A549 (cell line): ENCODE data around the gene TASOR. TPM values are rescaled to one million over a fixed set of nuclear protein-coding genes. Genes with fewer than 3 reads are reported as not detected.

ENCODE experiments used
- ATAC-seq, 2 experiments: fragments of 200-7000 bp in 1 of 2; fragments of >200 bp in 1 of 2; cut with Nextera tagmentation in 1 of 2; cut with Tn5 transposase in 1 of 2; 3 replicates each; pipeline versions ENCODE4 v1.8.0 to v1.9.1; 2018 to 2020; ENCODE audit warnings: mild to moderate bottlenecking in 1 of 2, moderate library complexity in 1 of 2
- CTCF ChIA-PET: fragments of 300-600 bp; sonication (Branson Sonifier 250); formaldehyde crosslinking; extraction: SDS; loops from one replicate; lab custom pipeline; 2021; ENCODE audit warnings: antibody characterized with exemption, inconsistent platforms; lab: Yijun Ruan, JAX
- POLR2A ChIA-PET: fragments of 350-600 bp; formaldehyde crosslinking; extraction: SDS; loops from one replicate; lab custom pipeline; 2021; ENCODE audit warnings: antibody characterized with exemption, inconsistent platforms; lab: Yijun Ruan, JAX
- DNase-seq, 2 experiments: peaks; one replicate each; pipeline versions ENCODE4 v3.0.0 to v3.0.0-alpha.2; 2011 to 2016; ENCODE audit warnings: low read depth in 1 of 2, low spot score in 1 of 2
- FAIRE-seq: peaks from 2 replicates; lab custom pipeline; 2011; peaks lifted over from hg19 to GRCh38; lab: Jason Lieb, UNC
- H3K27ac ChIP-seq, 2 experiments: fragments of >200 bp; sonication (Bioruptor Twin); formaldehyde crosslinking; 3 replicates each; pipeline ENCODE4 v1.5.1; 2016 to 2017
- H3K4me1 ChIP-seq: fragments of >200 bp; sonication (Bioruptor Twin); formaldehyde crosslinking; 3 replicates; pipeline ENCODE4 v1.6.1; 2016
- H3K4me2 ChIP-seq: fragments of >200 bp; sonication (Bioruptor Twin); formaldehyde crosslinking; 3 replicates; pipeline ENCODE4 v1.6.1; 2016
- H3K4me3 ChIP-seq: fragments of >200 bp; sonication (Bioruptor Twin); formaldehyde crosslinking; 3 replicates; pipeline ENCODE4 v1.5.1; 2016
- H3K9me3 ChIP-seq: fragments of >200 bp; sonication (Bioruptor Twin); formaldehyde crosslinking; 3 replicates; pipeline ENCODE4 v1.6.1; 2016
- BHLHE40 ChIP-seq: IDR thresholded peaks from 2 replicates; pipeline ENCODE4 v1.6.1; 2012; ENCODE audit warnings: low read depth, low read length, inconsistent platforms
- CBX2 ChIP-seq: fragments of 200-600 bp; sonication (generic); IDR thresholded peaks from 2 replicates; pipeline ENCODE4 v1.6.1; 2016; ENCODE audit warnings: low read depth, mild to moderate bottlenecking, borderline replicate concordance
- CTCF ChIP-seq: fragments of >200 bp; sonication (Bioruptor Twin); formaldehyde crosslinking; IDR thresholded peaks from 3 replicates; pipeline ENCODE4 v1.5.1; 2016
- EHMT2 ChIP-seq: fragments of 200-600 bp; sonication (generic); IDR thresholded peaks from 2 replicates; pipeline ENCODE4 v1.6.1; 2016; ENCODE audit warnings: antibody characterized with exemption, low read depth, mild to moderate bottlenecking, moderate library complexity
- EP300 ChIP-seq, 2 experiments: fragments of >200 bp; sonication (Bioruptor Twin); formaldehyde crosslinking; IDR thresholded peaks; 2 replicates in 1 of 2; 3 replicates in 1 of 2; pipeline ENCODE4 v1.6.1; 2016 to 2017
- FOSB ChIP-seq: fragments of 250-450 bp; sonication (Bioruptor Pico); IDR thresholded peaks from 2 replicates; pipeline ENCODE4 v1.5.0; 2020; ENCODE audit warnings: mild to moderate bottlenecking, moderate library complexity
- HDAC2 ChIP-seq: fragments of 200-600 bp; sonication (generic); IDR thresholded peaks from 2 replicates; pipeline ENCODE4 v1.6.1; 2016
- HMGXB4 ChIP-seq: fragments of 250-450 bp; sonication (Bioruptor Pico); IDR thresholded peaks from 2 replicates; pipeline ENCODE4 v1.5.0; 2021; ENCODE audit warnings: mild to moderate bottlenecking, moderate library complexity, borderline replicate concordance
- HOXB13 ChIP-seq: fragments of 250-450 bp; sonication (Bioruptor Pico); IDR thresholded peaks from 2 replicates; pipeline ENCODE4 v1.5.0; 2020; ENCODE audit warnings: low read depth, mild to moderate bottlenecking, moderate library complexity
- JUNB ChIP-seq: fragments of >200 bp; sonication (Bioruptor Twin); formaldehyde crosslinking; IDR thresholded peaks from 2 replicates; pipeline ENCODE4 v1.6.1; 2016
- MAZ ChIP-seq: fragments of 150-350 bp; IDR thresholded peaks from 2 replicates; pipeline ENCODE4 v1.6.1; 2014; ENCODE audit warnings: antibody characterized with exemption, low read depth, low read length, borderline replicate concordance
- NFE2L2 ChIP-seq: fragments of 150-350 bp; conservative IDR thresholded peaks from 2 replicates; pipeline ENCODE4 v1.6.1; 2014; ENCODE audit warnings: low read length
- NPAS2 ChIP-seq: fragments of 250-450 bp; sonication (Bioruptor Pico); IDR thresholded peaks from 2 replicates; pipeline ENCODE4 v1.8.0; 2022; ENCODE audit warnings: mild to moderate bottlenecking, moderate library complexity, borderline replicate concordance
- RCOR1 ChIP-seq: fragments of 150-350 bp; IDR thresholded peaks from 2 replicates; pipeline ENCODE4 v1.6.1; 2014; ENCODE audit warnings: antibody characterized with exemption, low read length, low read depth
- REST ChIP-seq: fragments of 200-600 bp; sonication (generic); IDR thresholded peaks from 2 replicates; pipeline ENCODE4 v1.6.1; 2016; ENCODE audit warnings: antibody characterized with exemption, mild to moderate bottlenecking, moderate library complexity
- RFX5 ChIP-seq: fragments of 450-650 bp; IDR thresholded peaks from 2 replicates; pipeline ENCODE4 v1.7.1; 2014; ENCODE audit warnings: antibody characterized with exemption, mild to moderate bottlenecking, moderate library complexity
- TP53 ChIP-seq: fragments of 250-450 bp; sonication (Bioruptor Pico); IDR thresholded peaks from 2 replicates; pipeline ENCODE4 v1.5.0; 2021; ENCODE audit warnings: mild to moderate bottlenecking, moderate library complexity
- WGBS: methylation state at CpG from one replicate; pipeline ENCODE4 v1.1.6; 2017; ENCODE audit errors: missing lambda C conversion rate; 5-methylcytosine and 5-hydroxymethylcytosine counted together
- polyA plus RNA-seq, 4 experiments: library from polyadenylated mRNA; depleted of rRNA in 3 of 4; stranded (reverse); fragments of >200 nt; fragmentation: RNase III in 1 of 4; extraction: RNeasy Plus Mini Kit Qiagen cat#74134 plus additional on column Dnase treatment in 1 of 4; gene quantifications; 2 replicates in 3 of 4; 3 replicates in 1 of 4; pipeline ENCODE4 v1.2.3, GENCODE V29; 2011 to 2017
- TF ChIP-seq, protein P1 (sequence below): fragments of 250-450 bp; sonication (Bioruptor Pico); IDR thresholded peaks from 2 replicates; pipeline ENCODE4 v1.5.0; 2020; ENCODE audit warnings: low read depth, mild to moderate bottlenecking, moderate library complexity

TASOR gene
- polyA plus RNA-seq, 2 of the 4 experiments (the other 2 are of a cell fraction): 33.5 to 49.0 TPM

DNA sequence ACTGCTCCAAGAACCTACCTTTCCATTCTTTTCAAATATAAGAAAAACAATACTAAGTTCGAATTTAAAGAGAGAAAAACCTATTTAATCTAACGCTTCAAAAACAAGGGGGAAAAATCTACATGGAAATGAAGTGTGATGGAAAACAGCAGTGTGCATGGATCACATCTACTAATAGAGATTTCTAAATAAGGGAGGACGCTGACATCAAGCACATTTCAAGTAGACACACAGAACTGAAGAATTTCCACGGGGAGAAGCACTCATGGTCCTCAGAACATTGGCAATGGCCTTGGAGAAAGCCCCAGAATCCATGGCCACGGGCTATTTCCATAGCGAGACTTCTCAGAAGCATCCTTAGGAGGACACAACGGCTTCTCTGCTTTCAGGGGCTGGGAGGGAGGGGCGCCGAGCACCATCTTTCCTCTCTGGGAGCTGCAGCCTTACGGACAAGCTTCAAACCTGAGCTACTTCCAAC is 1.0 kb downstream of the TASOR start:
- CTCF ChIA-PET: no interaction called here
- 3% methylated on average over 4 of the region's 10 CpGs for WGBS
- peaks cover 7% of the 10 kb centered on the region; the same call in 2 of the 3 replicates for H3K9me3 ChIP-seq
- TF ChIP-seq JUNB (no peak), EP300 (IDR thresholded peaks at IDR 0.05) (no peak)
- DNase-seq (no peak), ATAC-seq (no peak; a peak in 2 of 6 replicates), FAIRE-seq (no peak)
- H3K4me3 ChIP-seq: peak overlapping the region; percentile 93
- peak overlapping the region; percentile 99 for H3K27ac ChIP-seq
- H3K4me2 ChIP-seq: peak overlapping the region; percentile 81
- H3K4me1 ChIP-seq: peaks cover 24% of the 10 kb centered on the region
- POLR2A ChIA-PET: interaction anchor here (0.6 to 1.6 kb wide), 5 partner anchors 8 to 299 kb away, joined by 3 to 18 read pairs (median 3); partner anchors contain the start of gene ARHGEF3

- H3K9me3 ChIP-seq: peaks cover 7% of the 10 kb centered on the region; the same call in 2 of the 3 replicates
- ATAC-seq: no peak
- POLR2A ChIA-PET: interaction anchor here (0.7 kb wide), 1 partner anchor 88 kb away, joined by 4 read pairs; no protein-coding TSS in a partner anchor
- TF ChIP-seq HDAC2: 0 out of 2 replicates have a peak, but pooled peaks have one; percentile 43
- no peak for TF ChIP-seq CTCF
- TF ChIP-seq, all 56 proteins: peak for 1
- Histone ChIP-seq H3K27ac (no peak overlapping the region), H3K4me1 (peaks cover 24% of the 10 kb centered on the region), H3K4me3 (no peak overlapping the region), H3K4me2 (peak overlapping the region; percentile 81; the same call in 2 of the 3 replicates)
- no peak for FAIRE-seq
- CTCF ChIA-PET: interaction anchor here (0.6 kb wide), 1 partner anchor 12 kb away, joined by 3 read pairs; no protein-coding TSS in a partner anchor
- no peak for DNase-seq
Measured at GRCh38 chr3:56680054-56680580, 2.9 kb downstream of the TASOR start.

GRCh38 chr3:56677286-56677685 is 5.8 kb downstream of the TASOR start:
- ChIA-PET POLR2A (no interaction called here), CTCF (no interaction called here)
- no peak overlapping the region for H3K27ac ChIP-seq
- no peaks in the 10 kb centered on the region for H3K9me3 ChIP-seq
- H3K4me3 ChIP-seq: no peak overlapping the region
- TF ChIP-seq CBX2: no peak
- TF ChIP-seq EHMT2: no peak
- TF ChIP-seq REST: no peak
- no peak for TF ChIP-seq MAZ
- TF ChIP-seq CTCF: no peak
- TF ChIP-seq RFX5: no peak
- TF ChIP-seq HMGXB4 (CRISPR knock-in tag): no peak
- TF ChIP-seq, protein P1, sequence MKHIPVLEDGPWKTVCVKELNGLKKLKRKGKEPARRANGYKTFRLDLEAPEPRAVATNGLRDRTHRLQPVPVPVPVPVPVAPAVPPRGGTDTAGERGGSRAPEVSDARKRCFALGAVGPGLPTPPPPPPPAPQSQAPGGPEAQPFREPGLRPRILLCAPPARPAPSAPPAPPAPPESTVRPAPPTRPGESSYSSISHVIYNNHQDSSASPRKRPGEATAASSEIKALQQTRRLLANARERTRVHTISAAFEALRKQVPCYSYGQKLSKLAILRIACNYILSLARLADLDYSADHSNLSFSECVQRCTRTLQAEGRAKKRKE (CRISPR knock-in tag): no peak
- TF ChIP-seq TP53 (CRISPR knock-in tag): no peak
- TF ChIP-seq FOSB (CRISPR knock-in tag): no peak
- TF ChIP-seq NPAS2 (CRISPR knock-in tag): no peak
- no peak for TF ChIP-seq HOXB13 (CRISPR knock-in tag)
- no peak for TF ChIP-seq NFE2L2
- TF ChIP-seq RCOR1: no peak
- no peak for TF ChIP-seq BHLHE40
- TF ChIP-seq, all 56 proteins: peak for 0
- 44% methylated on average over 1 of the region's 1 CpG for WGBS
- Histone ChIP-seq H3K4me1 (peaks cover 24% of the 10 kb centered on the region), H3K4me2 (no peak overlapping the region)
- ATAC-seq (no peak), DNase-seq (no peak), FAIRE-seq (no peak)
